Measurements from ENCODE around the gene ZKSCAN3. TPM values are rescaled to one million over a fixed set of nuclear protein-coding genes. Genes with fewer than 3 reads are reported as not detected.

The ZKSCAN3 gene
- total and polyA plus RNA-seq, 10 of the 15 experiments (the other 5 are each of a cell fraction or from before 2014, with no cell fraction given), result 0.86 to 4.3 (median 3.1) TPM

DNA sequence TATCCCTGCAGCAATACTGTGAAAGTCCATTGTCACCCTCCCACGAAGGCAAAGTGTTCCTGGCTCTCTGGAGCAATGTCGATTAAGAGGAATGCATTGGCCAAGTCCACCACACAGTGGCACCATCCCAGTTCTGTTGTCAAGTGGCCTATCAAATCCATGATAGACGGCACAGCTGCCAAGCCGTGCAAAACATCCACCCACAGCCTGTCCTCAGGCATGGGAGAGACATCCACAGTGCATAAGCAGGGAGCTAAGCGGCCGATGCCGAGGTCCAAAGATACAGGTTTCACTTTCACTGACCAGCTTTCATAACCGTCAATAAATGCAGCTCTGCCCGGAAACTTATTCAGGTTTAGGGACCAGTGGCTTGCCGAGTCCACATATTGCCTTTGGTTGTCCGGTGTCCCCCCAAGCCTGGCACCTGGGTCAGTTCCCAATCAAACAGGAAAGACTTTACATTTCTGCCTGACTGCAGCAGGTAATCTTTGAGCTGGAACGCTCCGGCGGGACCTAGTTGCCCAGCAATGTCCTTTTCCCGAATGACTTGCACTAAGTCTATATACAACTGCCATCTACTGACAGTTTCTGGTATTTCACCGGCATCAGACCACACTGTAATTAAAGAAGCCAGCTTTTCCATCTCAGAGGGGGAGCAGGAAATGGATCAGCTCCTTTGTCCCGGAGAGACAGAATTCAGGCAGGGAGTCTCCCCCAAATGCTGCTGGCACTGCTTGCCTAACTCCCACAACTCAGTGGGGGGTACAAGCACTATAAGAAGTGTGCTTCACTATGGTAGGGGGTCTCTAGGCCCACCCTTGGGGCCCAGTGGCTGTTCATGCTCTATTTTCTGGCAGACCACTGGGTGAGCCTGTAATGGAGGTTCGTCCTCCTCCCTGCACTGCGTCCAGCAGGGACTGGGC lies 6.3 kb downstream of the ZKSCAN3 start:
- POLR2A ChIA-PET, result no interaction called here
- Histone ChIP-seq H4K20me1 (ENCODE audit: control insufficient read depth, insufficient read depth) (no peaks in the 10 kb centered on the region), H3K4me3 (peak overlapping the region; percentile 67; the same call in 1 of the 2 replicates), H3K9ac (ENCODE audit: control insufficient read depth, insufficient read depth, low read length) (peak overlapping the region; percentile 36; the same call in 1 of the 2 replicates), H3K27me3 (replicated peaks in 1 of 2; ENCODE audit: control insufficient read depth in 2 of 2, insufficient read depth in 2 of 2, low read length in 1 of 2) (no peaks in the 10 kb centered on the region), H3K4me2 (ENCODE audit: control insufficient read depth, insufficient read depth) (peak overlapping the region; percentile 87), H3K9me3 (replicated peaks; ENCODE audit: control insufficient read depth, insufficient read depth, low read length) (no peaks in the 10 kb centered on the region; the same call in 2 of the 3 replicates), H3K27ac (ENCODE audit: control insufficient read depth, insufficient read depth) (peak overlapping the region; percentile 59), H3K4me1 (ENCODE audit: control insufficient read depth, insufficient read depth, low read length) (peaks cover 3% of the 10 kb centered on the region; the same call in 1 of the 2 replicates), H3K79me2 (ENCODE audit: control insufficient read depth, insufficient read depth, low read length) (peaks cover 7% of the 10 kb centered on the region), H3K36me3 (ENCODE audit: control insufficient read depth in 2 of 2, insufficient read depth in 2 of 2, low read length in 1 of 2) (no peaks in the 10 kb centered on the region; a peak in 1 of 4 replicates), H2AFZ (ENCODE audit: control insufficient read depth, low read depth, low read length) (peak overlapping the region; percentile 89)
- WGBS (ENCODE audit: insufficient coverage, insufficient replicate concordance, low lambda C conversion rate, missing lambda C conversion rate), result 5% methylated on average over 19 of the region's 19 CpGs
- DNase-seq (ENCODE audit: low read depth, low spot score), result peak; percentile 55
- RAD21 ChIA-PET (ENCODE audit: unreplicated experiment), result interaction anchor here (0.5 to 2.5 kb wide), 45 partner anchors 9 to 1229 kb away, joined by 3 to 26 read pairs (median 4); partner anchors contain the start of genes PGBD1, ZKSCAN4, ZKSCAN8 and ZSCAN16
- CTCF ChIA-PET, result interaction anchor here (0.6 to 5.3 kb wide), 74 partner anchors 9 to 1179 kb away, joined by 3 to 50 read pairs (median 4); partner anchors contain the start of genes ZKSCAN4, ZKSCAN8, ZNF165 and ZSCAN16
- SMC1A ChIA-PET (ENCODE audit: uncharacterized antibody, unreplicated experiment), result interaction anchor here (0.7 to 3.3 kb wide), 32 partner anchors 9 to 1756 kb away, joined by 3 to 24 read pairs (median 4); partner anchors contain the start of genes PGBD1, ZKSCAN4, ZKSCAN8 and ZSCAN26
- peak; percentile 75 for FAIRE-seq
- intact Hi-C loops (cut with micrococcal nuclease; ENCODE audit: unreplicated experiment), result loop anchor here (1.0 to 10.0 kb wide), 6 partner anchors 89 to 1191 kb away; partner anchors contain the start of gene ZSCAN26
- in situ Hi-C loops (cut with MboI), result loop anchor here (5.0 to 25.0 kb wide), 3 partner anchors 224 to 1194 kb away; no protein-coding TSS in a partner anchor
- no TSS peak for BruUV-seq (replicated peaks)
- ATAC-seq, result peak; percentile 93
- TF ChIP-seq RELA (IDR thresholded peaks at IDR 0.05; ENCODE audit: borderline replicate concordance, partially characterized antibody) (peak; percentile 13), YY1 (IDR thresholded peaks at IDR 0.05; ENCODE audit: low read depth, low read length) (0 out of 2 replicates have a peak, but pooled peaks have one; percentile 21), RAD21 (IDR thresholded peaks at IDR 0.05; ENCODE audit: insufficient read depth, low read depth, low read length) (peak; percentile 88), MXI1 (IDR thresholded peaks at IDR 0.05; ENCODE audit: low read depth, low read length) (peak; percentile 43; the same call in 1 of the 2 replicates), BHLHE40 (IDR thresholded peaks at IDR 0.05; ENCODE audit: borderline replicate concordance in 1 of 2, low read depth in 2 of 2, low read length in 1 of 2) (peak in 1 of 2 experiments; percentile 24; a peak in 1 of 4 replicates), MYB (IDR thresholded peaks at IDR 0.05; ENCODE audit: borderline replicate concordance, low read depth, low read length) (no peak), FOXM1 (IDR thresholded peaks at IDR 0.05; ENCODE audit: low read depth, low read length) (peak; percentile 45; the same call in 1 of the 2 replicates), PAX5 (IDR thresholded peaks at IDR 0.05; ENCODE audit: borderline replicate concordance, low read depth, low read length) (no peak), SMC3 (IDR thresholded peaks at IDR 0.05; ENCODE audit: borderline replicate concordance, low read length) (peak; percentile 79)
- TF ChIP-seq, protein P1, sequence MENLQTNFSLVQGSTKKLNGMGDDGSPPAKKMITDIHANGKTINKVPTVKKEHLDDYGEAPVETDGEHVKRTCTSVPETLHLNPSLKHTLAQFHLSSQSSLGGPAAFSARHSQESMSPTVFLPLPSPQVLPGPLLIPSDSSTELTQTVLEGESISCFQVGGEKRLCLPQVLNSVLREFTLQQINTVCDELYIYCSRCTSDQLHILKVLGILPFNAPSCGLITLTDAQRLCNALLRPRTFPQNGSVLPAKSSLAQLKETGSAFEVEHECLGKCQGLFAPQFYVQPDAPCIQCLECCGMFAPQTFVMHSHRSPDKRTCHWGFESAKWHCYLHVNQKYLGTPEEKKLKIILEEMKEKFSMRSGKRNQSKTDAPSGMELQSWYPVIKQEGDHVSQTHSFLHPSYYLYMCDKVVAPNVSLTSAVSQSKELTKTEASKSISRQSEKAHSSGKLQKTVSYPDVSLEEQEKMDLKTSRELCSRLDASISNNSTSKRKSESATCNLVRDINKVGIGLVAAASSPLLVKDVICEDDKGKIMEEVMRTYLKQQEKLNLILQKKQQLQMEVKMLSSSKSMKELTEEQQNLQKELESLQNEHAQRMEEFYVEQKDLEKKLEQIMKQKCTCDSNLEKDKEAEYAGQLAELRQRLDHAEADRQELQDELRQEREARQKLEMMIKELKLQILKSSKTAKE (IDR thresholded peaks at IDR 0.05; ENCODE audit: low read depth, poor library complexity, severe bottlenecking), result peak; percentile 33
- TF ChIP-seq, protein P2, sequence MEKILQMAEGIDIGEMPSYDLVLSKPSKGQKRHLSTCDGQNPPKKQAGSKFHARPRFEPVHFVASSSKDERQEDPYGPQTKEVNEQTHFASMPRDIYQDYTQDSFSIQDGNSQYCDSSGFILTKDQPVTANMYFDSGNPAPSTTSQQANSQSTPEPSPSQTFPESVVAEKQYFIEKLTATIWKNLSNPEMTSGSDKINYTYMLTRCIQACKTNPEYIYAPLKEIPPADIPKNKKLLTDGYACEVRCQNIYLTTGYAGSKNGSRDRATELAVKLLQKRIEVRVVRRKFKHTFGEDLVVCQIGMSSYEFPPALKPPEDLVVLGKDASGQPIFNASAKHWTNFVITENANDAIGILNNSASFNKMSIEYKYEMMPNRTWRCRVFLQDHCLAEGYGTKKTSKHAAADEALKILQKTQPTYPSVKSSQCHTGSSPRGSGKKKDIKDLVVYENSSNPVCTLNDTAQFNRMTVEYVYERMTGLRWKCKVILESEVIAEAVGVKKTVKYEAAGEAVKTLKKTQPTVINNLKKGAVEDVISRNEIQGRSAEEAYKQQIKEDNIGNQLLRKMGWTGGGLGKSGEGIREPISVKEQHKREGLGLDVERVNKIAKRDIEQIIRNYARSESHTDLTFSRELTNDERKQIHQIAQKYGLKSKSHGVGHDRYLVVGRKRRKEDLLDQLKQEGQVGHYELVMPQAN (conservative IDR thresholded peaks at IDR 0.05), result 0 out of 2 replicates have a peak, but pooled peaks have one; percentile 44
- TF ChIP-seq, protein P3, sequence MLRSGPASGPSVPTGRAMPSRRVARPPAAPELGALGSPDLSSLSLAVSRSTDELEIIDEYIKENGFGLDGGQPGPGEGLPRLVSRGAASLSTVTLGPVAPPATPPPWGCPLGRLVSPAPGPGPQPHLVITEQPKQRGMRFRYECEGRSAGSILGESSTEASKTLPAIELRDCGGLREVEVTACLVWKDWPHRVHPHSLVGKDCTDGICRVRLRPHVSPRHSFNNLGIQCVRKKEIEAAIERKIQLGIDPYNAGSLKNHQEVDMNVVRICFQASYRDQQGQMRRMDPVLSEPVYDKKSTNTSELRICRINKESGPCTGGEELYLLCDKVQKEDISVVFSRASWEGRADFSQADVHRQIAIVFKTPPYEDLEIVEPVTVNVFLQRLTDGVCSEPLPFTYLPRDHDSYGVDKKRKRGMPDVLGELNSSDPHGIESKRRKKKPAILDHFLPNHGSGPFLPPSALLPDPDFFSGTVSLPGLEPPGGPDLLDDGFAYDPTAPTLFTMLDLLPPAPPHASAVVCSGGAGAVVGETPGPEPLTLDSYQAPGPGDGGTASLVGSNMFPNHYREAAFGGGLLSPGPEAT (IDR thresholded peaks at IDR 0.05; ENCODE audit: low read depth), result peak; percentile 42; the same call in 1 of the 2 replicates
- TF ChIP-seq, protein P4, sequence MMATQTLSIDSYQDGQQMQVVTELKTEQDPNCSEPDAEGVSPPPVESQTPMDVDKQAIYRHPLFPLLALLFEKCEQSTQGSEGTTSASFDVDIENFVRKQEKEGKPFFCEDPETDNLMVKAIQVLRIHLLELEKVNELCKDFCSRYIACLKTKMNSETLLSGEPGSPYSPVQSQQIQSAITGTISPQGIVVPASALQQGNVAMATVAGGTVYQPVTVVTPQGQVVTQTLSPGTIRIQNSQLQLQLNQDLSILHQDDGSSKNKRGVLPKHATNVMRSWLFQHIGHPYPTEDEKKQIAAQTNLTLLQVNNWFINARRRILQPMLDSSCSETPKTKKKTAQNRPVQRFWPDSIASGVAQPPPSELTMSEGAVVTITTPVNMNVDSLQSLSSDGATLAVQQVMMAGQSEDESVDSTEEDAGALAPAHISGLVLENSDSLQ (IDR thresholded peaks at IDR 0.05), result no peak

Measured in GM12878 (cell line).